HepG2 (cell line): ENCODE results near the gene THAP3. TPM values are rescaled to one million over a fixed set of nuclear protein-coding genes. Genes with fewer than 3 reads are reported as not detected.

ENCODE experiments used
- ATAC-seq: fragments of 200-7000 bp; cut with Tn5 transposase; 3 replicates; pipeline ENCODE4 v1.9.1; 2020; ENCODE audit warnings: mild to moderate bottlenecking, moderate library complexity
- BruUV-seq: library from RNA; stranded (reverse); fragments of 400-500 nt; replicated peaks from 2 replicates; lab custom pipeline; 2021; lab: Mats Ljungman, UMichigan
- CTCF ChIA-PET: fragments of 300-600 bp; formaldehyde crosslinking; extraction: SDS; loops from one replicate; lab custom pipeline; 2021; ENCODE audit warnings: low total read pairs, inconsistent platforms, low intra/inter-chr PET ratio; lab: Yijun Ruan, JAX
- POLR2A ChIA-PET: fragments of 350-600 bp; sonication (Branson Sonifier 250); formaldehyde crosslinking; loops from one replicate; lab custom pipeline; 2020; ENCODE audit warnings: antibody characterized with exemption, inconsistent platforms; lab: Yijun Ruan, JAX
- DNase-seq: peaks from one replicate; pipeline ENCODE4 v3.0.0-alpha.2; 2015; ENCODE audit warnings: low spot score
- FAIRE-seq: peaks from 3 replicates; lab custom pipeline; 2011; peaks lifted over from hg19 to GRCh38; lab: Jason Lieb, UNC
- H2AFZ ChIP-seq: one replicate; pipeline ENCODE4 v1.6.1; 2011; ENCODE audit warnings: low read length, inconsistent platforms
- H3K27ac ChIP-seq: fragments of 300-600 bp; 3 replicates; pipeline ENCODE4 v1.8.0; 2011; ENCODE audit warnings: mixed run types, mild to moderate bottlenecking, mixed read lengths, low read length, inconsistent platforms; ENCODE audit not compliant: insufficient read depth; ENCODE audit errors: extremely low read length
- H3K27me3 ChIP-seq, 2 experiments: fragments of 200-600 bp in 1 of 2; 2 replicates in 1 of 2; 3 replicates in 1 of 2; pipeline versions ENCODE4 v1.6.0 to v1.8.0; 2011; ENCODE audit warnings: low read length in 2 of 2, mild to moderate bottlenecking in 2 of 2, moderate library complexity in 2 of 2, inconsistent platforms in 1 of 2; ENCODE audit not compliant: insufficient read depth in 2 of 2, control insufficient read depth in 1 of 2
- H3K36me3 ChIP-seq, 2 experiments: fragments of 200-600 bp in 1 of 2; replicated peaks in 1 of 2; 2 replicates in 1 of 2; 3 replicates in 1 of 2; pipeline versions ENCODE4 v1.5.1 to v1.8.0; 2011; ENCODE audit warnings: low read length in 2 of 2, inconsistent platforms in 1 of 2; ENCODE audit not compliant: insufficient read depth in 2 of 2, control insufficient read depth in 1 of 2
- H3K4me1 ChIP-seq: 2 replicates; pipeline ENCODE4 v1.5.1; 2012; ENCODE audit warnings: low read length, inconsistent platforms; ENCODE audit not compliant: insufficient read depth
- H3K4me2 ChIP-seq: 2 replicates; pipeline ENCODE4 v1.6.0; 2011; ENCODE audit warnings: low read depth, low read length, inconsistent platforms
- H3K4me3 ChIP-seq, 3 experiments: fragments of 200-600 bp in 1 of 3; sonication (generic), shearing (Covaris generic) in 1 of 3; replicated peaks in 1 of 3; 2 replicates each; pipeline ENCODE4 v1.5.1; 2011 to 2016; ENCODE audit warnings: low read length in 3 of 3, inconsistent platforms in 2 of 3, low read depth in 2 of 3, mild to moderate bottlenecking in 2 of 3, control low read depth in 1 of 3, mixed read lengths in 1 of 3; ENCODE audit not compliant: insufficient read depth in 1 of 3
- H3K79me2 ChIP-seq: one replicate; pipeline ENCODE4 v1.6.1; 2011; ENCODE audit warnings: low read length, inconsistent platforms; ENCODE audit not compliant: insufficient read depth
- H3K9ac ChIP-seq: 2 replicates; pipeline ENCODE4 v1.6.0; 2011; ENCODE audit warnings: mild to moderate bottlenecking, low read depth, low read length, inconsistent platforms; ENCODE audit not compliant: insufficient read depth
- H3K9me3 ChIP-seq: 2 replicates; pipeline ENCODE4 v1.5.1; 2012; ENCODE audit warnings: mild to moderate bottlenecking, low read length
- H4K20me1 ChIP-seq: 2 replicates; pipeline ENCODE4 v1.6.0; 2011; ENCODE audit warnings: inconsistent platforms, mild to moderate bottlenecking, low read length, moderate library complexity; ENCODE audit not compliant: insufficient read depth
- CBX1 ChIP-seq: IDR thresholded peaks from one replicate; pipeline ENCODE4 v1.6.1; 2016; ENCODE audit warnings: antibody characterized with exemption, low read depth
- MEIS1 ChIP-seq: sonication (generic); formaldehyde crosslinking; IDR thresholded peaks from 2 replicates; pipeline ENCODE4 v1.9.0; 2021; ENCODE audit warnings: mild to moderate bottlenecking, missing genetic modification reagents, moderate library complexity, borderline replicate concordance
- POLR2A ChIP-seq, 2 experiments: IDR thresholded peaks; 2 replicates each; pipeline ENCODE4 v1.6.1; 2011; ENCODE audit warnings: low read depth in 2 of 2, low read length in 2 of 2, mild to moderate bottlenecking in 1 of 2, moderate library complexity in 1 of 2; ENCODE audit not compliant: insufficient read depth in 1 of 2
- PRDM10 ChIP-seq: sonication (generic); formaldehyde crosslinking; IDR thresholded peaks from 2 replicates; pipeline ENCODE4 v1.4.0; 2020; ENCODE audit warnings: low read depth, missing genetic modification reagents
- RBFOX2 ChIP-seq: fragments of 200-400 bp; formaldehyde crosslinking; IDR thresholded peaks from 2 replicates; pipeline ENCODE4 v1.6.1; 2017; ENCODE audit warnings: low read depth, mild to moderate bottlenecking, low read length
- ZNF556 ChIP-seq: sonication (generic); formaldehyde crosslinking; IDR thresholded peaks from 2 replicates; pipeline ENCODE4 v1.4.0; 2020; ENCODE audit warnings: mild to moderate bottlenecking, missing genetic modification reagents, borderline replicate concordance
- ZNF687 ChIP-seq: sonication (generic); formaldehyde crosslinking; IDR thresholded peaks from 2 replicates; pipeline ENCODE4 v1.5.1; 2020; ENCODE audit warnings: mild to moderate bottlenecking, missing genetic modification reagents, moderate library complexity
- WGBS: methylation state at CpG from one replicate; pipeline ENCODE4 v1.1.6; 2017; ENCODE audit warnings: low lambda C conversion rate; 5-methylcytosine and 5-hydroxymethylcytosine counted together
- in situ Hi-C: cut with HindIII; loops from 2 replicates; pipeline ENCODE4 v1.10.0; 2017; ENCODE audit warnings: low pct_unique_long_range_greater_than_20kb; ENCODE audit not compliant: extremely low pct_ligation_motif_present
- intact Hi-C: fragments of 100-400 bp; cut with micrococcal nuclease; formaldehyde crosslinking; loops from one replicate; pipeline ENCODE4 v1.10.0; 2022; ENCODE audit not compliant: unreplicated experiment
- polyA plus RNA-seq, 8 experiments: library from polyadenylated mRNA; depleted of rRNA in 3 of 8; stranded (reverse) in 7 of 8; unstranded in 1 of 8; fragments of >200 nt; fragmentation: Illumina TruSeq in 4 of 8; extraction: Trizol in 4 of 8; gene quantifications; 2 replicates each; pipeline versions ENCODE4 v1.2.1 to v1.2.3, GENCODE V29; 2011 to 2016; ENCODE audit warnings: low read depth in 4 of 8, missing spikeins in 1 of 8, mixed read lengths in 1 of 8; ENCODE audit not compliant: insufficient read depth in 1 of 8
- total RNA-seq, 5 experiments: library from RNA; depleted of rRNA; stranded (reverse); fragments of >200 nt; fragmentation: Illumina TruSeq; extraction: Trizol; gene quantifications; 2 replicates each; pipeline ENCODE4 v1.2.3, GENCODE V29; 2016; ENCODE audit warnings: low read depth in 1 of 5
- TF ChIP-seq, protein P1 (sequence below): sonication (generic); formaldehyde crosslinking; IDR thresholded peaks from 2 replicates; pipeline ENCODE4 v1.4.0; 2020; ENCODE audit warnings: missing genetic modification reagents, borderline replicate concordance
- TF ChIP-seq, protein P2 (sequence below): sonication (generic); formaldehyde crosslinking; IDR thresholded peaks from 2 replicates; pipeline ENCODE4 v1.4.0; 2020; ENCODE audit warnings: missing genetic modification reagents

The THAP3 gene
- total and polyA plus RNA-seq, 2 of the 13 experiments (the other 11 are each of a cell fraction or from before 2014, with no cell fraction given) = 10.3 to 14.9 TPM

GRCh38 chr1:6599141-6599975, 25.3 kb upstream of the THAP3 start:
- POLR2A ChIA-PET = interaction anchor here (1.3 to 7.1 kb wide), 4 partner anchors 10 to 18 kb away, joined by 5 to 113 read pairs (median 34); partner anchors contain the start of genes PHF13 and ZBTB48
- peak overlapping the region; percentile 97 for H3K4me2 ChIP-seq
- CTCF ChIA-PET = no interaction called here
- H3K27me3 ChIP-seq = no peaks in the 10 kb centered on the region; a peak in 1 of 5 replicates
- peak overlapping the region; percentile 41 to 93 (median 92); a peak in 5 of 6 replicates for H3K4me3 ChIP-seq
- peak overlapping the region; percentile 27 for H3K27ac ChIP-seq
- intact Hi-C loops (no loop called here), in situ Hi-C loops (no loop called here)
- 88% methylated on average over 16 of the region's 31 CpGs for WGBS
- H4K20me1 ChIP-seq = peaks cover 58% of the 10 kb centered on the region
- H3K9me3 ChIP-seq = no peaks in the 10 kb centered on the region
- no TSS peak for BruUV-seq
- peak overlapping the region; percentile 87; the same call in 1 of the 2 replicates for H3K9ac ChIP-seq
- no peak for ATAC-seq
- peaks cover 40% of the 10 kb centered on the region for H3K4me1 ChIP-seq
- no peak overlapping the region for H2AFZ ChIP-seq
- peaks cover 60% of the 10 kb centered on the region for H3K79me2 ChIP-seq
- no peak for DNase-seq
- peaks cover 23 to 50% of the 10 kb centered on the region in 2 experiments for H3K36me3 ChIP-seq
- no peak for FAIRE-seq
- peak; percentile 28 for TF ChIP-seq ZNF687 (CRISPR knock-in tag)
- TF ChIP-seq, protein P1, sequence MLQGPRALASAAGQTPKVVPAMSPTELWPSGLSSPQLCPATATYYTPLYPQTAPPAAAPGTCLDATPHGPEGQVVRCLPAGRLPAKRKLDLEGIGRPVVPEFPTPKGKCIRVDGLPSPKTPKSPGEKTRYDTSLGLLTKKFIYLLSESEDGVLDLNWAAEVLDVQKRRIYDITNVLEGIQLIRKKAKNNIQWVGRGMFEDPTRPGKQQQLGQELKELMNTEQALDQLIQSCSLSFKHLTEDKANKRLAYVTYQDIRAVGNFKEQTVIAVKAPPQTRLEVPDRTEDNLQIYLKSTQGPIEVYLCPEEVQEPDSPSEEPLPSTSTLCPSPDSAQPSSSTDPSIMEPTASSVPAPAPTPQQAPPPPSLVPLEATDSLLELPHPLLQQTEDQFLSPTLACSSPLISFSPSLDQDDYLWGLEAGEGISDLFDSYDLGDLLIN = no peak
- peak in 1 of 2 experiments; percentile 34; a peak in 1 of 4 replicates for TF ChIP-seq POLR2A (IDR thresholded peaks at IDR 0.05; ENCODE audit: insufficient read depth in 1 of 2, low read depth in 2 of 2, low read length in 2 of 2)
- TF ChIP-seq, protein P2, sequence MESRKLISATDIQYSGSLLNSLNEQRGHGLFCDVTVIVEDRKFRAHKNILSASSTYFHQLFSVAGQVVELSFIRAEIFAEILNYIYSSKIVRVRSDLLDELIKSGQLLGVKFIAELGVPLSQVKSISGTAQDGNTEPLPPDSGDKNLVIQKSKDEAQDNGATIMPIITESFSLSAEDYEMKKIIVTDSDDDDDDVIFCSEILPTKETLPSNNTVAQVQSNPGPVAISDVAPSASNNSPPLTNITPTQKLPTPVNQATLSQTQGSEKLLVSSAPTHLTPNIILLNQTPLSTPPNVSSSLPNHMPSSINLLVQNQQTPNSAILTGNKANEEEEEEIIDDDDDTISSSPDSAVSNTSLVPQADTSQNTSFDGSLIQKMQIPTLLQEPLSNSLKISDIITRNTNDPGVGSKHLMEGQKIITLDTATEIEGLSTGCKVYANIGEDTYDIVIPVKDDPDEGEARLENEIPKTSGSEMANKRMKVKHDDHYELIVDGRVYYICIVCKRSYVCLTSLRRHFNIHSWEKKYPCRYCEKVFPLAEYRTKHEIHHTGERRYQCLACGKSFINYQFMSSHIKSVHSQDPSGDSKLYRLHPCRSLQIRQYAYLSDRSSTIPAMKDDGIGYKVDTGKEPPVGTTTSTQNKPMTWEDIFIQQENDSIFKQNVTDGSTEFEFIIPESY (CRISPR knock-in tag) = peak; percentile 73; the same call in 1 of the 2 replicates
- TF ChIP-seq MEIS1 (CRISPR knock-in tag) = no peak
- no peak for TF ChIP-seq CBX1
- peak; percentile 62; the same call in 1 of the 2 replicates for TF ChIP-seq RBFOX2
- no peak for TF ChIP-seq ZNF556
- TF ChIP-seq PRDM10 (CRISPR knock-in tag) = no peak
